HepG2 (cell line): ENCODE data around the gene BLOC1S4. TPM values are rescaled to one million over a fixed set of nuclear protein-coding genes. Genes with fewer than 3 reads are reported as not detected.

Experiments
- ATAC-seq: fragments of 200-7000 bp; cut with Tn5 transposase; 3 replicates; pipeline ENCODE4 v1.9.1; 2020; ENCODE audit warnings: mild to moderate bottlenecking, moderate library complexity
- BruUV-seq: library from RNA; stranded (reverse); fragments of 400-500 nt; replicated peaks from 2 replicates; lab custom pipeline; 2021; lab: Mats Ljungman, UMichigan
- CTCF ChIA-PET: fragments of 300-600 bp; formaldehyde crosslinking; extraction: SDS; loops from one replicate; lab custom pipeline; 2021; ENCODE audit warnings: low total read pairs, inconsistent platforms, low intra/inter-chr PET ratio; lab: Yijun Ruan, JAX
- POLR2A ChIA-PET: fragments of 350-600 bp; sonication (Branson Sonifier 250); formaldehyde crosslinking; loops from one replicate; lab custom pipeline; 2020; ENCODE audit warnings: antibody characterized with exemption, inconsistent platforms; lab: Yijun Ruan, JAX
- DNase-seq: peaks from one replicate; pipeline ENCODE4 v3.0.0-alpha.2; 2015; ENCODE audit warnings: low spot score
- FAIRE-seq: peaks from 3 replicates; lab custom pipeline; 2011; peaks lifted over from hg19 to GRCh38; lab: Jason Lieb, UNC
- H2AFZ ChIP-seq: one replicate; pipeline ENCODE4 v1.6.1; 2011; ENCODE audit warnings: low read length, inconsistent platforms
- H3K27ac ChIP-seq: fragments of 300-600 bp; 3 replicates; pipeline ENCODE4 v1.8.0; 2011; ENCODE audit warnings: mixed run types, mild to moderate bottlenecking, mixed read lengths, low read length, inconsistent platforms; ENCODE audit not compliant: insufficient read depth; ENCODE audit errors: extremely low read length
- H3K27me3 ChIP-seq, 2 experiments: fragments of 200-600 bp in 1 of 2; 2 replicates in 1 of 2; 3 replicates in 1 of 2; pipeline versions ENCODE4 v1.6.0 to v1.8.0; 2011; ENCODE audit warnings: low read length in 2 of 2, mild to moderate bottlenecking in 2 of 2, moderate library complexity in 2 of 2, inconsistent platforms in 1 of 2; ENCODE audit not compliant: insufficient read depth in 2 of 2, control insufficient read depth in 1 of 2
- H3K36me3 ChIP-seq, 2 experiments: fragments of 200-600 bp in 1 of 2; replicated peaks in 1 of 2; 2 replicates in 1 of 2; 3 replicates in 1 of 2; pipeline versions ENCODE4 v1.5.1 to v1.8.0; 2011; ENCODE audit warnings: low read length in 2 of 2, inconsistent platforms in 1 of 2; ENCODE audit not compliant: insufficient read depth in 2 of 2, control insufficient read depth in 1 of 2
- H3K4me1 ChIP-seq: 2 replicates; pipeline ENCODE4 v1.5.1; 2012; ENCODE audit warnings: low read length, inconsistent platforms; ENCODE audit not compliant: insufficient read depth
- H3K4me2 ChIP-seq: 2 replicates; pipeline ENCODE4 v1.6.0; 2011; ENCODE audit warnings: low read depth, low read length, inconsistent platforms
- H3K4me3 ChIP-seq, 3 experiments: fragments of 200-600 bp in 1 of 3; sonication (generic), shearing (Covaris generic) in 1 of 3; replicated peaks in 1 of 3; 2 replicates each; pipeline ENCODE4 v1.5.1; 2011 to 2016; ENCODE audit warnings: low read length in 3 of 3, inconsistent platforms in 2 of 3, low read depth in 2 of 3, mild to moderate bottlenecking in 2 of 3, control low read depth in 1 of 3, mixed read lengths in 1 of 3; ENCODE audit not compliant: insufficient read depth in 1 of 3
- H3K79me2 ChIP-seq: one replicate; pipeline ENCODE4 v1.6.1; 2011; ENCODE audit warnings: low read length, inconsistent platforms; ENCODE audit not compliant: insufficient read depth
- H3K9ac ChIP-seq: 2 replicates; pipeline ENCODE4 v1.6.0; 2011; ENCODE audit warnings: mild to moderate bottlenecking, low read depth, low read length, inconsistent platforms; ENCODE audit not compliant: insufficient read depth
- H3K9me3 ChIP-seq: 2 replicates; pipeline ENCODE4 v1.5.1; 2012; ENCODE audit warnings: mild to moderate bottlenecking, low read length
- H4K20me1 ChIP-seq: 2 replicates; pipeline ENCODE4 v1.6.0; 2011; ENCODE audit warnings: inconsistent platforms, mild to moderate bottlenecking, low read length, moderate library complexity; ENCODE audit not compliant: insufficient read depth
- HNRNPL ChIP-seq: fragments of 200-400 bp; formaldehyde crosslinking; IDR thresholded peaks from 2 replicates; pipeline ENCODE4 v1.6.1; 2017; ENCODE audit warnings: mild to moderate bottlenecking, low read depth, low read length
- ZC3H4 ChIP-seq: sonication (generic); formaldehyde crosslinking; IDR thresholded peaks from 2 replicates; pipeline ENCODE4 v1.4.0; 2020; ENCODE audit warnings: missing genetic modification reagents, borderline replicate concordance
- ZNF34 ChIP-seq: sonication (generic); formaldehyde crosslinking; IDR thresholded peaks from 2 replicates; pipeline ENCODE4 v1.4.0; 2020; ENCODE audit warnings: mild to moderate bottlenecking, missing genetic modification reagents, borderline replicate concordance
- whole genome bisulfite sequencing: methylation state at CpG from one replicate; pipeline ENCODE4 v1.1.6; 2017; ENCODE audit warnings: low lambda C conversion rate; 5-methylcytosine and 5-hydroxymethylcytosine counted together
- in situ Hi-C: cut with HindIII; loops from 2 replicates; pipeline ENCODE4 v1.10.0; 2017; ENCODE audit warnings: low pct_unique_long_range_greater_than_20kb; ENCODE audit not compliant: extremely low pct_ligation_motif_present
- intact Hi-C: fragments of 100-400 bp; cut with micrococcal nuclease; formaldehyde crosslinking; loops from one replicate; pipeline ENCODE4 v1.10.0; 2022; ENCODE audit not compliant: unreplicated experiment
- polyA plus RNA-seq, 8 experiments: library from polyadenylated mRNA; depleted of rRNA in 3 of 8; stranded (reverse) in 7 of 8; unstranded in 1 of 8; fragments of >200 nt; fragmentation: Illumina TruSeq in 4 of 8; extraction: Trizol in 4 of 8; gene quantifications; 2 replicates each; pipeline versions ENCODE4 v1.2.1 to v1.2.3, GENCODE V29; 2011 to 2016; ENCODE audit warnings: low read depth in 4 of 8, missing spikeins in 1 of 8, mixed read lengths in 1 of 8; ENCODE audit not compliant: insufficient read depth in 1 of 8
- total RNA-seq, 5 experiments: library from RNA; depleted of rRNA; stranded (reverse); fragments of >200 nt; fragmentation: Illumina TruSeq; extraction: Trizol; gene quantifications; 2 replicates each; pipeline ENCODE4 v1.2.3, GENCODE V29; 2016; ENCODE audit warnings: low read depth in 1 of 5
- TF ChIP-seq, protein P1 (sequence below): sonication (generic); formaldehyde crosslinking; IDR thresholded peaks from 2 replicates; pipeline ENCODE4 v1.5.0; 2020; ENCODE audit warnings: missing genetic modification reagents
- TF ChIP-seq, protein P2 (sequence below), 2 experiments: fragments of 450-650 bp in 1 of 2; sonication (generic) in 1 of 2; formaldehyde crosslinking; IDR thresholded peaks; 2 replicates each; pipeline versions ENCODE4 v1.5.0 to v1.8.0; 2020 to 2022; ENCODE audit warnings: mild to moderate bottlenecking in 1 of 2, missing genetic modification reagents in 1 of 2

Gene BLOC1S4
- total and polyA plus RNA-seq, 2 of the 13 experiments (the other 11 are each of a cell fraction or from before 2014, with no cell fraction given) = 15.5 to 20.9 TPM

DNA sequence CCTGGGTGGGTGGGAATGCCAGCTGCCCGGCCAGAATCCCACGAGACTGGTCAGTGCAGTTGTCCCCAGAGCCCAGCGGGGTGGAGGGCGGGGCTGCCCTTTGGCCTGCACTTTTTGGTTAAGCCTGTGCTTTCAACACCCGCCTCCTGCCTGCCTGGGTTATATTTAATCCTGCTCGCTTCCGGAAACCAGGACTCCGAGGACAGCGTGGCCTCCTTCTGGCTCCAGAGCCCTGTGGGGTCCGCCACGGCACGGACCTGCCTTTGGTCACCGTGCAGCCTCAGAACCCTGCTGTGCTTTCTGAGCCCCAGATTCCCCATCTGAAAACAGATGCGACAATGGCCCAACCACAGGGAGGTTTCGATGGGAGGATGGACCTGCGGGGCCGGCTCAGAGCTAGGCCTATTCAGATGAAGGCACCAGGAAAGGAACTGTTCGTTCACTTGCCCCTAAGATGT lies 37.2 kb downstream of the BLOC1S4 start (continued):
- no peak for TF ChIP-seq ZNF34 (CRISPR knock-in tag)

- peak overlapping the region; percentile 64 to 68 (median 66); a peak in 5 of 6 replicates for H3K4me3 ChIP-seq
- H3K79me2 ChIP-seq = no peaks in the 10 kb centered on the region
- POLR2A ChIA-PET = interaction anchor here (1.1 to 9.9 kb wide), 6 partner anchors 17 to 61 kb away, joined by 3 to 207 read pairs (median 4); no protein-coding TSS in a partner anchor
- no peak for ATAC-seq
- peak overlapping the region; percentile 83 for H3K27ac ChIP-seq
- 0 out of 2 replicates have a peak, but pooled peaks have one; percentile 20 for TF ChIP-seq HNRNPL
- TF ChIP-seq, protein P1, sequence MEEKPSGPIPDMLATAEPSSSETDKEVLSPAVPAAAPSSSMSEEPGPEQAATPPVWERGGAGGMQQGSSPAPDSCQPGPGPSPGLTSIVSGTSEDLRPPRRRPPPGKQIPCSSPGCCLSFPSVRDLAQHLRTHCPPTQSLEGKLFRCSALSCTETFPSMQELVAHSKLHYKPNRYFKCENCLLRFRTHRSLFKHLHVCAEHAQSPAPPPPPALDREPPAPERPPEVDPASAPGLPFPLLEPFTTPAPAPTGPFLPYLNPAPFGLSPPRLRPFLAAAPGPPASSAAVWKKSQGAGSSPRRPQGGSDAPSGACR (CRISPR knock-in tag) = 0 out of 2 replicates have a peak, but pooled peaks have one; percentile 10
- TF ChIP-seq, protein P2, sequence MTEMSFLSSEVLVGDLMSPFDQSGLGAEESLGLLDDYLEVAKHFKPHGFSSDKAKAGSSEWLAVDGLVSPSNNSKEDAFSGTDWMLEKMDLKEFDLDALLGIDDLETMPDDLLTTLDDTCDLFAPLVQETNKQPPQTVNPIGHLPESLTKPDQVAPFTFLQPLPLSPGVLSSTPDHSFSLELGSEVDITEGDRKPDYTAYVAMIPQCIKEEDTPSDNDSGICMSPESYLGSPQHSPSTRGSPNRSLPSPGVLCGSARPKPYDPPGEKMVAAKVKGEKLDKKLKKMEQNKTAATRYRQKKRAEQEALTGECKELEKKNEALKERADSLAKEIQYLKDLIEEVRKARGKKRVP (CRISPR knock-in tag; IDR thresholded peaks at IDR 0.05) = no peak
- TF ChIP-seq ZC3H4 (CRISPR knock-in tag) = peak; percentile 75; the same call in 1 of the 2 replicates
- TF ChIP-seq, all 625 proteins: peak for 3
- Histone ChIP-seq H3K36me3 (no peaks in the 10 kb centered on the region), H3K4me2 (peak overlapping the region; percentile 89), H3K9me3 (no peaks in the 10 kb centered on the region), H3K4me1 (peaks cover 73% of the 10 kb centered on the region), H2AFZ (no peak overlapping the region), H4K20me1 (no peaks in the 10 kb centered on the region), H3K9ac (peak overlapping the region; percentile 75), H3K27me3 (no peaks in the 10 kb centered on the region; a peak in 1 of 5 replicates)
- in situ Hi-C loops = no loop called here
- BruUV-seq = no TSS peak
- FAIRE-seq (no peak), DNase-seq (no peak)
- intact Hi-C loops = loop anchor here (2.0 kb wide), 2 partner anchors 21 to 25 kb away; no protein-coding TSS in a partner anchor
- CTCF ChIA-PET = no interaction called here
- WGBS = 31% methylated on average over 6 of the region's 9 CpGs
Observed at GRCh38 chr4:6753891-6754290, 37.9 kb downstream of the BLOC1S4 start.
